Stomach (tissue), 9 donors: ENCODE measurements around the gene BTG2. TPM values are rescaled to one million over a fixed set of nuclear protein-coding genes. Genes with fewer than 3 reads are reported as not detected.

Experiments
- DNase-seq, 2 donors: peaks; one replicate each; pipeline versions ENCODE4 v3.0.0 to v3.0.0-alpha.2; 2013 to 2019
- H3K27ac ChIP-seq, 5 donors: fragments of 200-600 bp in 4 of 5; sonication (generic) in 4 of 5; one replicate each; pipeline ENCODE4 v1.5.1; 2013 to 2019; ENCODE audit warnings: mild to moderate bottlenecking in 1 of 5, moderate library complexity in 1 of 5
- H3K27me3 ChIP-seq, 3 donors: fragments of 200-600 bp; sonication (generic); one replicate each; pipeline ENCODE4 v1.5.1; 2017 to 2019; ENCODE audit warnings: mixed run types in 1 of 3
- H3K36me3 ChIP-seq, 4 donors: fragments of 200-600 bp; sonication (generic); 1 replicate in 3 of 4; 2 replicates in 1 of 4; pipeline ENCODE4 v1.5.1; 2016 to 2019
- H3K4me1 ChIP-seq, 4 donors: fragments of 200-600 bp; sonication (generic); one replicate each; pipeline ENCODE4 v1.5.1; 2016 to 2019
- H3K4me3 ChIP-seq, 4 donors: fragments of 200-600 bp; sonication (generic) in 3 of 4; one replicate each; pipeline ENCODE4 v1.5.1; 2016 to 2019; ENCODE audit warnings: mild to moderate bottlenecking in 1 of 4
- H3K9me3 ChIP-seq, 4 donors: fragments of 200-600 bp; sonication (generic); one replicate each; pipeline ENCODE4 v1.5.1; 2016 to 2019
- EP300 ChIP-seq: sonication (generic); formaldehyde crosslinking; IDR thresholded peaks from one replicate; pipeline ENCODE4 v1.6.1; 2017; ENCODE audit warnings: antibody characterized with exemption
- POLR2A ChIP-seq, 4 donors: fragments of 450-650 bp; IDR thresholded peaks; one replicate each; pipeline ENCODE4 v1.6.1; 2016; ENCODE audit warnings: antibody characterized with exemption in 4 of 4, control low read depth in 2 of 4, mild to moderate bottlenecking in 1 of 4, moderate library complexity in 1 of 4
- POLR2AphosphoS5 ChIP-seq, 3 donors: sonication (generic); formaldehyde crosslinking; IDR thresholded peaks; one replicate each; pipeline ENCODE4 v1.6.1; 2016; ENCODE audit warnings: antibody characterized with exemption in 3 of 3
- WGBS, 5 donors: extraction: QIAGEN DNeasy Blood & Tissue Kit in 3 of 5; methylation state at CpG; one replicate each; pipeline versions ENCODE4 v1.1.5 to v1.1.7; 2013 to 2018; 5-methylcytosine and 5-hydroxymethylcytosine counted together
- intact Hi-C: fragments of 100-400 bp; cut with DNase I; formaldehyde crosslinking; loops from one replicate; pipeline ENCODE4 v1.15.1; 2023; ENCODE audit warnings: low total_unique reads
- polyA plus RNA-seq, 3 donors: library from polyadenylated mRNA; stranded (reverse); fragments of 200-250 nt; gene quantifications; one replicate each; pipeline ENCODE4 v1.2.3, GENCODE V29; 2013
- total RNA-seq, 5 donors: library from RNA; depleted of rRNA; stranded (reverse); fragments of >200 nt; gene quantifications; one replicate each; pipeline versions ENCODE4 v1.1.0 to v1.2.3, GENCODE V29; 2014 to 2016
- TF ChIP-seq, protein P1 (sequence below), 7 experiments: fragments of 450-650 bp in 4 of 7; fragments of 200-600 bp in 3 of 7; sonication (generic) in 3 of 7; IDR thresholded peaks; one replicate each; pipeline ENCODE4 v1.5.1; 2016 to 2019; ENCODE audit warnings: antibody characterized with exemption in 7 of 7, control low read depth in 2 of 7, mild to moderate bottlenecking in 1 of 7
- donor health status: healthy with polysubstance abuse.
- donor health status: Bipolar disorder and iron deficiency.
- donor health status: healthy.

Gene BTG2
- total and polyA plus RNA-seq, 8 donors: 46.4 to 231 (median 87.4) TPM

DNA sequence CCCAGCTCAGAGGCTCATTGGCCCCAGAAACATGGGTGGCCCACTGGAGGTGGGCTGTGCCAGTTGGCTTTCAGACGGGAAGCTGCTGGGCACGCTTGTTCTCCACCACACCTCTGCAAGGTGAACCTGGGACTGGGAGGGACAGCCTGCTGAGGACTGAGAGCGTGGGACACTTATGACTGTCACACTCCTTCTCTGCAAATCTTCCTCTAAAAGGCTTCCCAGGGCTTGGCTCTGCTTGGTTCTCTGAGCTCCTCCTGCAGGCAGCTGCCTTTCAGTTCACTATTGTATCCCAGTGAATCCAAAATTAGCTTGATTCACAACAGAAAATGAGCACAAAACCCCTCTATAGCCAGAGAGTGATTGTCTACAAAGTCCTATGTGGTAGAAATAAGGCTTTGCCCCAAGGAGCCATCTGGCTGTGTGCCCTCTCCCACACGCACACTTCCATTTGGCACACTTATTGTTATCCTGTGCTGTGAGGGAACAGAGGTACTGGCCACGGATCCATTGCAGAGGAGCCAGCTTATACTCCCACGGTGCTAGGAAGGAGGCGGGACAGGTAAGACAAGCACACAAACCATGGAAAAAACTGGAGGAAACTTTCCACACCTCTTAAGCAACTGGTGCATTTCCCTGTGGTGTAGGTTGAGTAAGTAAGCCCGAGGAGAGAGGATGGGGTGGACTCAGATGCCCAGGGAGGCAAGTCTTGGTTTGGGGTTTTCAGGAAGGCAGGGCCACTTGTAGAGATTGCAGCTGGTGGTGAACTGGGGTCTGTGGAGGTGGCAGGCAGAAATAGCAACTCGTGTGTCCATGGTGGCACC, 18.9 kb upstream of the BTG2 start:
- no peaks in the 10 kb centered on the region for H3K36me3 ChIP-seq
- peaks cover 72 to 81% (median 74%) of the 10 kb centered on the region in 4 donors for H3K4me1 ChIP-seq
- intact Hi-C loops: no loop called here
- no peaks in the 10 kb centered on the region for H3K27me3 ChIP-seq
- TF ChIP-seq, protein P1, sequence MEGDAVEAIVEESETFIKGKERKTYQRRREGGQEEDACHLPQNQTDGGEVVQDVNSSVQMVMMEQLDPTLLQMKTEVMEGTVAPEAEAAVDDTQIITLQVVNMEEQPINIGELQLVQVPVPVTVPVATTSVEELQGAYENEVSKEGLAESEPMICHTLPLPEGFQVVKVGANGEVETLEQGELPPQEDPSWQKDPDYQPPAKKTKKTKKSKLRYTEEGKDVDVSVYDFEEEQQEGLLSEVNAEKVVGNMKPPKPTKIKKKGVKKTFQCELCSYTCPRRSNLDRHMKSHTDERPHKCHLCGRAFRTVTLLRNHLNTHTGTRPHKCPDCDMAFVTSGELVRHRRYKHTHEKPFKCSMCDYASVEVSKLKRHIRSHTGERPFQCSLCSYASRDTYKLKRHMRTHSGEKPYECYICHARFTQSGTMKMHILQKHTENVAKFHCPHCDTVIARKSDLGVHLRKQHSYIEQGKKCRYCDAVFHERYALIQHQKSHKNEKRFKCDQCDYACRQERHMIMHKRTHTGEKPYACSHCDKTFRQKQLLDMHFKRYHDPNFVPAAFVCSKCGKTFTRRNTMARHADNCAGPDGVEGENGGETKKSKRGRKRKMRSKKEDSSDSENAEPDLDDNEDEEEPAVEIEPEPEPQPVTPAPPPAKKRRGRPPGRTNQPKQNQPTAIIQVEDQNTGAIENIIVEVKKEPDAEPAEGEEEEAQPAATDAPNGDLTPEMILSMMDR (IDR thresholded peaks at IDR 0.05): no peak
- TF ChIP-seq POLR2AphosphoS5 (IDR thresholded peaks at IDR 0.05) (peak in 1 of 3 donors; percentile 9), EP300 (no peak), POLR2A (IDR thresholded peaks at IDR 0.05) (no peak)
- DNase-seq: peak; percentile 48 to 66
- H3K27ac ChIP-seq: peak overlapping the region; percentile 85 to 97 (median 92)
- H3K4me3 ChIP-seq: no peak overlapping the region
- WGBS, 5 donors: 25 to 47% (median 43%) methylated on average over 7 to 9 of the region's 9 CpGs
- H3K9me3 ChIP-seq: no peaks in the 10 kb centered on the region

DNA sequence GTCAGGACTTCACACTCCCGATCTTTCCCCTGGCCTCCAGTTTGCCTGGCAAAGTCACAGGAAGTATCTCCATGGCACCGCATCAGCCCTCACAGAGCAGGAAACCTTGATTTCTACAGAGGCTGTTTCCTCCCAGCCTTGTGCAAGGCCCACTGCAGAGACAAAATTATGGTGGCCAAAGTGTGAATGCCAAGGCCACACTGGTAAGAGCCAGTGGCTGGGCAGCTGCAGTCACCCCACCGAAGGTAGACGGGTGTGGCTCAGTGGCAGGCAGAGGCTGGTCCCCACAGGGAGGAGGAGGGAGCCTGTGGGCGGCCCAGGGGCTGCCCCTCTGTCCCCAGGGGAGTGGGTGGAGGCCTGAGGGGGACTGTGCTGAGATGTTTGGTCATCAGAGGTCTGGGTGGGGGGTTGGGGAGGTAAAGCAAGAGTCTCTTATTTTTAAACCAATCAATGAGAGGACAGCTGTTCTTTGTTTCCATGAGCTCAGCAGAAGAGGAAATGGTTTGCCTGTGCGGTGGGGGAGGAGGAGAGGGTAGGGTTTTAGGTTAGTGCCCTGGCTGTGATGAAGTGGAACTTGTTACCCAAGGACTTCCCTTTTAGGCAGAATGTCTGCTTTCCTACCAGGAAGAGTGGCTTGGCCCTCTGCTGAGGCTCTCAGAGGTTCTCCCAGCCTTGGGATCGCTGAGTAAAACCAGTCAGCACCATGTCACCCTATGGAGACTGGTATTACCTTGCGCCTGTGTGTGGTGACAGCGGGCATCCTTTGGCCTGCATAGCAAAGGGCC, 18.0 kb upstream of the BTG2 start:
- Histone ChIP-seq H3K4me3 (no peak overlapping the region), H3K27me3 (no peaks in the 10 kb centered on the region), H3K4me1 (peaks cover 68 to 80% (median 72%) of the 10 kb centered on the region in 4 donors), H3K27ac (peak overlapping the region; percentile 85 to 97 (median 92)), H3K36me3 (no peaks in the 10 kb centered on the region), H3K9me3 (no peaks in the 10 kb centered on the region)
- TF ChIP-seq EP300 (no peak), POLR2A (IDR thresholded peaks at IDR 0.05) (peak in 1 of 4 donors; percentile 29), POLR2AphosphoS5 (IDR thresholded peaks at IDR 0.05) (peak; percentile 61 to 74 (median 65))
- TF ChIP-seq, protein P1 (IDR thresholded peaks at IDR 0.05): no peak
- 38 to 58% (median 41%) methylated on average over 6 to 9 of the region's 9 CpGs for WGBS, 5 donors
- intact Hi-C loops: no loop called here
- DNase-seq: peak; percentile 58 to 93

DNA sequence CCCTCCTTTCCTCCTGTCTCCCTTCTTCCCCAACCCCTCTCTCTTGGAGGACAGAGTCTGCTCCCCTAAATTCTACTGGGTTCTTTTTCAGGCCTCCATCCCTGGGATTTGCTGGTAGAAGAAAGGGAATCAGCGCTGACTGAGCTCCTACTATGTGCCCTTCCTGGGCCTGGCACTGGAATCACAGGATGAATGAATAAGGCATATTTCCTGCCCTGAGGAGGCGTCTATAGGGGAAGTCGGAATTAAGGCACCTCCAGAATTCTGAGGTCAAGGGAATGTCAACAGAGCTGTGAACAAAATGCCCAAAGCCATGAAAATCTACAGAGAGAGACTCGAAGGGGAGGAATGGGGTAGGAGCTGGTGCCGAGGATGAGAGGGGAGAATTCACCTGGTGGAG, 17.4 kb upstream of the BTG2 start:
- no peak for TF ChIP-seq POLR2AphosphoS5 (IDR thresholded peaks at IDR 0.05)
- no peak for TF ChIP-seq EP300
- TF ChIP-seq, protein P1 (IDR thresholded peaks at IDR 0.05): no peak
- TF ChIP-seq POLR2A (IDR thresholded peaks at IDR 0.05): no peak
- 74 to 90% (median 79%) methylated on average over 5 of the region's 5 CpGs for WGBS, 5 donors
- H3K27me3 ChIP-seq: no peaks in the 10 kb centered on the region
- no peaks in the 10 kb centered on the region for H3K9me3 ChIP-seq
- H3K4me1 ChIP-seq: peaks cover 62 to 74% (median 66%) of the 10 kb centered on the region in 4 donors
- intact Hi-C loops: no loop called here
- H3K36me3 ChIP-seq: no peaks in the 10 kb centered on the region
- no peak overlapping the region for H3K4me3 ChIP-seq
- peak overlapping the region; percentile 85 to 97 (median 92) for H3K27ac ChIP-seq
- DNase-seq: no peak

DNA sequence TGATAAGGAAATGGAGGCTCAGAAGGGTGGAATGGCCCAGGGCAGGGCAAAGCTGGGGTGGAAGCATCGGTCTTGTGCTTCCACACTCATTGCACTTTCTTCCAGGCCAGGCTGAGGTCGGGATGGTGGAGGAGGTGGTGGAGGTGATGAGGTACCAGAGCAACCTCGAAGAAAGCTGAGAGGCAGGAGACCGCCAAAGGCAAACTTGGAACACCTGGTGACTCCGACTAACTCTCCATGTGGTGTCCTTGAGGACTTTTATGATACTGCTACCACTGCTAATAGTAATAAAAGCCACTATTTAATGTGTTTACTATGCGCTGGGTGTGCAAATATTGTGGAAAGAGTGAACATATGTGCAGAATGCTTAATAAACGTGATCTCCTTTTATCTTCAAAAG, 16.9 kb upstream of the BTG2 start:
- Histone ChIP-seq H3K27ac (peak overlapping the region; percentile 85 to 97 (median 92)), H3K9me3 (no peaks in the 10 kb centered on the region), H3K4me3 (no peak overlapping the region), H3K4me1 (peaks cover 57 to 69% (median 63%) of the 10 kb centered on the region in 4 donors), H3K27me3 (no peaks in the 10 kb centered on the region), H3K36me3 (no peaks in the 10 kb centered on the region)
- peak in 1 of 2 donors; percentile 60 for DNase-seq
- TF ChIP-seq EP300: no peak
- TF ChIP-seq POLR2AphosphoS5 (IDR thresholded peaks at IDR 0.05): no peak
- TF ChIP-seq, protein P1 (IDR thresholded peaks at IDR 0.05): no peak
- TF ChIP-seq POLR2A (IDR thresholded peaks at IDR 0.05): no peak
- intact Hi-C loops: no loop called here
- WGBS, 5 donors: 31 to 75% (median 51%) methylated on average over 7 of the region's 7 CpGs
